ENCODE data around the gene DGAT2.

- TF ChIP-seq CTCF (IDR thresholded peaks at IDR 0.05) (no peak), POLR2AphosphoS5 (IDR thresholded peaks at IDR 0.05) (no peak), POLR2A (IDR thresholded peaks at IDR 0.05) (no peak), EP300 (IDR thresholded peaks at IDR 0.05) (no peak)
Observed at GRCh38 chr11:75734491-75735180, 33.9 kb upstream of the DGAT2 start.

Measured in suprapubic skin (tissue), 4 donors.